ENCODE data around the gene PRPH.

- no peak for TF ChIP-seq SP1 (IDR thresholded peaks at IDR 0.05)
- no peak for TF ChIP-seq SUZ12 (IDR thresholded peaks at IDR 0.05)
- TF ChIP-seq FOXM1 (IDR thresholded peaks at IDR 0.05; ENCODE audit: borderline replicate concordance), result no peak
- TF ChIP-seq ELF4 (IDR thresholded peaks at IDR 0.05), result no peak
- TF ChIP-seq NFRKB (IDR thresholded peaks at IDR 0.05), result no peak
- no peak for TF ChIP-seq LEF1 (IDR thresholded peaks at IDR 0.05; ENCODE audit: borderline replicate concordance)
- TF ChIP-seq TARDBP (IDR thresholded peaks at IDR 0.05), result no peak
- no peak for TF ChIP-seq BHLHE40 (IDR thresholded peaks at IDR 0.05; ENCODE audit: borderline replicate concordance)
Observed at GRCh38 chr12:49263400-49263763, 31.6 kb upstream of the PRPH start.
